Activated T-helper 9 cell treated with anti-CD3 and anti-CD28 coated beads, Interleukin-2, amount 50 U/mL, for 16 hours (primary cell): Measurements from ENCODE around the gene ZNF66.
"Not testable (repeated sequence)": the region's sequence is repeated elsewhere in the genome, so short reads cannot be mapped to it uniquely, and the experiment has no call there.

ENCODE experiments used
- DNase-seq: peaks from one replicate; pipeline ENCODE4 v3.0.0-alpha.2; 2020; ENCODE audit warnings: low read depth

Gene ZNF66

GRCh38 chr19:20776083-20777076 lies at the start of gene ZNF66:
TSS of gene ZNF66 (plus strand) at chr19:20776304. CDS start at chr19:20776448, 144 bp downstream.
- peak; percentile 87 for DNase-seq

GRCh38 chr19:20750169-20750568 lies 25.9 kb upstream of the ZNF66 start:
- not testable (repeated sequence) for DNase-seq

GRCh38 chr19:20752291-20752690 lies 23.8 kb upstream of the ZNF66 start:
- DNase-seq = not testable (repeated sequence)

GRCh38 chr19:20769225-20769736 lies 6.8 kb upstream of the ZNF66 start:
- not testable (repeated sequence) for DNase-seq

GRCh38 chr19:20787786-20788185 lies 11.7 kb downstream of the ZNF66 start:
- DNase-seq = no peak

- no peak for DNase-seq
Observed at GRCh38 chr19:20791806-20792205, 15.7 kb downstream of the ZNF66 start.

GRCh38 chr19:20806311-20807262 lies 30.5 kb downstream of the ZNF66 start:
- DNase-seq = not testable (repeated sequence)

- DNase-seq = no peak
Observed at GRCh38 chr19:20840371-20840770, 64.3 kb downstream of the ZNF66 start.
